GM23248 (cell line): ENCODE measurements around the gene ZBTB12.

Experiments used
- EZH2 ChIP-seq: fragments of 200-600 bp; sonication (generic); IDR thresholded peaks from 2 replicates; pipeline ENCODE4 v1.6.1; 2018; ENCODE audit warnings: antibody characterized with exemption, mild to moderate bottlenecking; ENCODE audit not compliant: insufficient read depth, poor library complexity, severe bottlenecking
- EZH2phosphoT487 ChIP-seq: fragments of 200-600 bp; sonication (generic); IDR thresholded peaks from 2 replicates; pipeline ENCODE4 v1.6.1; 2018; ENCODE audit warnings: antibody characterized with exemption, moderate library complexity, mild to moderate bottlenecking, low read depth; ENCODE audit not compliant: insufficient read depth

GRCh38 chr6:31875877-31876276 lies 26.0 kb downstream of the ZBTB12 start:
- TF ChIP-seq EZH2 (no peak), EZH2phosphoT487 (no peak)
